Stimulated activated CD4-positive, alpha-beta T cell treated with anti-CD3 and anti-CD28 coated beads, Interleukin-15, amount 100 ng/mL, for 48 hours (primary cell): Measurements from ENCODE around the gene TXNRD2.

Experiments used
- DNase-seq, 2 donors: peaks; one replicate each; pipeline ENCODE4 v3.0.0-alpha.2; 2020; ENCODE audit warnings: low read depth in 2 of 2

Gene TXNRD2

GRCh38 chr22:19941365-19942082, at the start of gene TXNRD2, which contains the start of gene COMT:
TXNRD2 (minus strand) TSS chr22:19941818; CDS start chr22:19941803, 15 bp downstream.
COMT (plus strand) TSS chr22:19941772; CDS start chr22:19962527, 20,755 bp downstream.
- peak; percentile 48 to 55 for DNase-seq

DNA sequence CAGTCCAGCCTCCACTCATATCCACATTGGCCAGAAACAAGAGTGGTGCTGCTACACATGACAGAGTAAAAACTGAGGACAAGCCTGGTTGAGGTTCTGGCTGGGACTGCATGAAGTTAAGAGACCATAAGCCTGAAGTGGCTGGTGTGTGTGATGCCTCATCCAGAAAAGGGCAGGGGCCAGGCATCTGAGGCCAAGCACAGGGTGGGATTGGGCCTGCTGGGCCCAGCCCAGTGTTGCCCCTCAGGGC, 49.7 kb upstream of the TXNRD2 start:
- no peak for DNase-seq

DNA sequence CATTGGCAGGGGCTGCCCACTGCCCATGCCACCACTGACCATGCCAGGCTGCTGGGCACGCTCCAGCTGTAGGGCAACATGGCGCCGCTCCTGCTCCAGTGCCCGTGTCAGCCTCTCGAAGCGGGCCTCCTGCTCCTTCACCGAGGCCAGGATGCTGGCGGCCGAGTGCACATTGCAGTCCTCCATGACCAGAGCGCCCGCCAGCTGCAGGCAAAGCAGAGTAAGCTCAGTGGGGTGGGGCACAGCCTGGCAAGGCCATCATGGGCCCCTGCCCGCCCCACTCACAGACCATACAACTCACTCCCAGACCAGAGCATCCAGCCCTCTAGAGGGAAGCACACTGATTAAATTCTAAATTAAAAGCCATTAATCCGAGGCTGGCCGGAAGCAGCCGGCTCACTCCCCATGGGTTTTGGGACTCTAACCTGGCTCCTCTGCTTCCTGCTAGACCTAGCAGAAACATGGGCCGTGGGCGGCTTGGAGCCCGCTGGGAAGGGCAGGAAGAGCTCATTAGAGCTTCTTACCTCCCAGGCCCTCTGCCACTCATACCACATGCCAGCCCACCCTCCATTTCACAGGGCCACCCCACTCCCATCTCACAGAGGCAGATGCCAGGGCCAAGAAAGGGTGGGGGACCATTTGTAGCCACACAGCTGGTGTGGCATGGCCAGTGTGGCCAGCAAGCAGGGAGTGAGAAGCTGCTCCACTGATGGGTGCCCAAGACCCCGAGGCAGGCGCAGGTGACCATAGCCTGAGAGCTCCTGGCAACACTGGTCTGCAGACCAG, 49.2 kb upstream of the TXNRD2 start:
- DNase-seq = no peak

DNA sequence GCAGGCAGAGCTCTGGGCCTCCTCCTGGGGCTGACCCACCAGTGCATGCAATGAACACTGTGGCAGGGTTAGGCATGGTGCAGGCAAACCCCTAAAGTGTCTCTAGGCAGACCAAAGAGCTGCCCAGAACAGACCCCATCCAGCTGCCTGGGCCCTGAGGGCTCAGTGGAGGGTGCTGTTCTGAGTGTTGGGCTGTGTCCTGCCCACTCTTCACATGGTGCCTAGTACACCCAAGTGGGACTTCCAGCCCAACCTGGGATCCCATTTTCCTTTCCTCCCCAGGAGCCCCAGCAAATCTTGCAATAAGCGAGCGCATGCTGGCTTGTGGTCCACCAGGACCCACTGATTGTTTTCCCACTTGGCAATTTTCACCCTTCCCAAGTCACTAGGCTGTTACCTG, 48.6 kb upstream of the TXNRD2 start:
- DNase-seq = no peak

- no peak for DNase-seq
These were observed 48.1 kb upstream of the TXNRD2 start for GRCh38 chr22:19989725-19990067.

GRCh38 chr22:19988965-19989724, 47.5 kb upstream of the TXNRD2 start:
- no peak for DNase-seq

DNA sequence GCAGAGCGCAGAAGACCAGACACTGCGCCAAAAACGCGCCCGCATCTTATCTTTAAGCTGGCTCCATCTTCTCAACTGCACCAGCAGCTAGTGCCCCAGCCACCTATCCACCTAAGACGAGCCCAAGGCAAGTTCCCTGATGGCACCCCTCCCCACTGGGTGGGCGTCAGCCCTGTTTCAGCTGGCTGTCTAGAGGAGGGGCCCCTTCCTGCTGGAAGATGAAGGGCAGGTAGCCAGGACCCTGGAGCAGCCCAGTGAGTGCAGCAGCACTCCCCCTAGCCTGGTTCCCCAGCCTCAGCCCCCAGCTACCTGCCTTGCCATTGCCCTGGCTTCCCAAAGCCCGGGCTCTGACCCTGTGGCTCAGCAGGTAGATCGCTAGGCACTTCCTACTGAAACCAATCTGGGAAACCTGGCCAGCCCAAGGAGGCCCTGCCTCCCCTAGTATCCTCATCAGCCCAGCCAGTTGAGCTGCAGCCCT, 46.8 kb upstream of the TXNRD2 start:
- no peak for DNase-seq

DNA sequence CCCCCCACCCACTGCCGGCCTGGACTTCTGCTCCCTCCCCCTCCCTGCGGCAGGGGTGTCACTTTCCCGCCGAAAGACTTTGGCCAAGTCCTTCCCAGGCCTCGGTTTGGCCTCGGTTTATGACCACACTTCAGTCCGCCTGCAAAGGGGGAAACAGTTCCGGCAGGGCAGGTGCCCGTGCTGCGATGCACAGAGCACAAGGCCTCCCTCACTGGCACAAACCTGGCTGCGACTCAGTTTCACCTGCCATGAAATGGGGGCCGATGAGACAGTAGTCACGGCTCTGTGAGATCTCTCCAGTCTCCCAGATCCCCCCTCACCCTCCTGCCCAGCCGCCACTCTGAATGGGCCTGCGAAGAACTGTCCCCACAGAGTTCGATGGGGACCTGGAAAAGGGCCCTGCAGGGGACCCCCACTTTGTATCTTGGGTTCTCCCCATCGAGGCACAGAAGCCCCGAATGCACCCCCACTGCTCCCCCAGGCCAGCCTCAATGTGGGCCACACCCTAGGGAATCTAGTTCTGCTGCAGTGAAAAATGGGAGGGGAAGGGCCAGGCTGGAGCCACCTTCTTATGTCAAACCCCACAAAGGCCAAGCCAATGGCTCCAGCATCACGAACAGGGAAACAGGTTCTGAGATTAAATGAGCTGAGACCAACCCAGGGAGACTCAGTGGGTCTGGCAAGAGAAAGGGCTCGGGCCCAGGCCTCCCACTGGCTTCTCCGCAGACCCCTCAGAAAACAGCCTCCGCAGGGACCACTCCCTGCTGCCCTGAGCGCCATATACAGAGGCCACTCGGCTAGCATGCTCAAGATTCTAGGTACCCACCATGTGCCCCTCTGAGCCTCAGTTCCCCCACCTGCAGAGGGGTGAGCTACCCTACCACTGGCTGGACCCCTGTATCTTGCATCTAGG, 46.0 kb upstream of the TXNRD2 start:
- no peak for DNase-seq

DNA sequence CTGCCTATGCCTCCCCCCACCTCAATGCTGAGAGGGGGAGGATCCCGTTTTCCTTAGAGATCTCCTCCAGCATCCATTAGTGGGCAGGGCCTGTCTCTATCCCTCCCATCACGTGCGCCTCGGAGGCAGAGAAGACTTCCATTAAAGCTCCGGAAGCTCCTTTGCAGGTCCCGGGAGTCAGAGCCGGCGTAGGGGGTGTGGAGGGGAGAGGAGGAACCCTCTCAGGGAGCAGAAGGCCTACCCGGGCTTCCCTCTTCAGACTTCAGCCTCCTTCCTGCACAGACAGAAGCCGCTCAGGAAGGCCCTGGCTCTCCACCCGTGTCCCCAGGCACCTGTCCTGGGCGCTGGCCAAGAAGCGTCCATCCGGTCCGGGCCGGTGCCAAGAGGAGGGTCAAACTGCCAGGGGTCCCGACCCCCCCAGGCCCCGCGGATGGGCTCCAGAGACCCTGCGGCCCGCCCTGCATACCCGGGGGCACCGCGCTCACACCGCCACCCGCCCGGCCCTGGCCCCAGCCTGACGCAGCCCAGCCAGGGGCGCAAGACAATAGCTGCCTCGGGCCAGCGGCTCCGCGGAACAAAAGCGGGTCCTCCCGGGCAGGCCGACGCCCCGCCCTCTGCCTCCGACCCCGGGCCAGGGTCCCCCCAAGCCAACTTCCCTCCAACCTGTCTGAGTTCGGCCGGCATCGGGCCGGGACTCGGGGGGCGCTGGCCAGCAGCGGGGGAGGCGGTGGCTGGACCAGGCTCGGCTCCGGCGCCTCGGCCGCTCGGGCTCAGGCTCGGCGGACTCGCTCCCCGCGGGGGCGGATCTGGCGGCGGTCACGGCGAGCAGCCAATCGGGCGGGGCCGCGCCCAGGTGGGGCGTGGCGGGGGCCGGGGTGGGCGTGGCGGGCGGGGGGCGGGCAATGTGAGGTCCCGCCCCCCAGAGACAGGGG, 45.1 kb upstream of the TXNRD2 start:
- peak; percentile 38 to 55 for DNase-seq

GRCh38 chr22:19986011-19986409, 44.4 kb upstream of the TXNRD2 start:
- no peak for DNase-seq

- no peak for DNase-seq
These were observed 43.5 kb upstream of the TXNRD2 start for GRCh38 chr22:19984851-19985811.

DNA sequence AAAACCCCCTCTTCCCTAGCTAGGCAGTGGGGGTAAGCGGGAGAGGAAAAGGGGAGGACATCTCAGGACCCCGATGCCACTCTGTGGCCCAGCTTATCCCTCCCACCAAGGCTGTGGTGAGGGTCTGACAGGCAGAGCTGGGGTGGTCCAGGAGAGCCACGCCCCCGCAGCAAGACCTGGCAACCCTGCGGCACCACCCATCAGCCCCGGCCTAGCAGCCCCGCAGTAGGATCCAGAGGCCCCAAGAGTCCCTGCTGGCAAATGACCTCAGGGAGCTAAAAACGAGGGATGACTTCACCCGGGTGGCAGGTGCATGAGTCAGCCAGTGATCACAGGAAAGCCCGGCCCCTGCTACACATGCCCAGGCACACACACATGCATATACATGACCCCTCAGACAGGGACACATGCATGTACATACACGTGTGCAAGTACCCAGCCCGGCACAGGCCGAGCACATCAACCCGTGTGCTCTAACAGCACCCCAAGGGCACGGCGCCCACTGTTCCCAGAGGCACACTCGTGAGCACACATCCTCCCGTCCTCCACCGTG, 42.7 kb upstream of the TXNRD2 start:
- DNase-seq = no peak

- no peak for DNase-seq
These were observed 42.1 kb upstream of the TXNRD2 start for GRCh38 chr22:19983741-19984140.

DNA sequence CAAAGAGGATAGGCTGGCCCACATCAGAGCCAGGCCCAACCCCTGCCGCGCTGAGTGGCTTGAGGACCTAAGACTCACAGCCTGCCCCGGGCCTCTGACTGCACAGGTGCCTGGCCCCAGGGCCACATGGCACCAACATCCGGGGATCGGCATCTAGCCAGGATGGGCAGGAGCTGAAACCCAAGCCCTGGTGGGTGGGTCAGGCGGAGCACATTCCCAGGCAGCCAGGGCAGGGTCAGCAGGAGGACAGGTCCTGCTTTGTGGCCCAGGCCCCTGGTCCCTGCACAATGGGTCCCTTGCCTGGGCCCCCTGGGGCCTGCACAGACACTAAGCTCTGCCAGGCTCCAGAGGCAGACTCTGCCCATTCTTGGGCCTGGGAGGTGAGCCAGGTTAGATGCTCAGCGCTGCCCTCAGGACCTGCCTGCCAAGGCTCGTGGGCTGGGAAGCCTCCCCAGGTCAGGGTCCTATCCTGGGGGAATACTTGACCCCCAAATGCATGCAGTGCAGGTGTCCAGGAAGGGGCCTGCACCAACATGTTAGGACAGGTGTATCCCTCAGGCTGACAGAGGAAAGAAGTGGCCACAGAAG, 41.5 kb upstream of the TXNRD2 start:
- DNase-seq = no peak

DNA sequence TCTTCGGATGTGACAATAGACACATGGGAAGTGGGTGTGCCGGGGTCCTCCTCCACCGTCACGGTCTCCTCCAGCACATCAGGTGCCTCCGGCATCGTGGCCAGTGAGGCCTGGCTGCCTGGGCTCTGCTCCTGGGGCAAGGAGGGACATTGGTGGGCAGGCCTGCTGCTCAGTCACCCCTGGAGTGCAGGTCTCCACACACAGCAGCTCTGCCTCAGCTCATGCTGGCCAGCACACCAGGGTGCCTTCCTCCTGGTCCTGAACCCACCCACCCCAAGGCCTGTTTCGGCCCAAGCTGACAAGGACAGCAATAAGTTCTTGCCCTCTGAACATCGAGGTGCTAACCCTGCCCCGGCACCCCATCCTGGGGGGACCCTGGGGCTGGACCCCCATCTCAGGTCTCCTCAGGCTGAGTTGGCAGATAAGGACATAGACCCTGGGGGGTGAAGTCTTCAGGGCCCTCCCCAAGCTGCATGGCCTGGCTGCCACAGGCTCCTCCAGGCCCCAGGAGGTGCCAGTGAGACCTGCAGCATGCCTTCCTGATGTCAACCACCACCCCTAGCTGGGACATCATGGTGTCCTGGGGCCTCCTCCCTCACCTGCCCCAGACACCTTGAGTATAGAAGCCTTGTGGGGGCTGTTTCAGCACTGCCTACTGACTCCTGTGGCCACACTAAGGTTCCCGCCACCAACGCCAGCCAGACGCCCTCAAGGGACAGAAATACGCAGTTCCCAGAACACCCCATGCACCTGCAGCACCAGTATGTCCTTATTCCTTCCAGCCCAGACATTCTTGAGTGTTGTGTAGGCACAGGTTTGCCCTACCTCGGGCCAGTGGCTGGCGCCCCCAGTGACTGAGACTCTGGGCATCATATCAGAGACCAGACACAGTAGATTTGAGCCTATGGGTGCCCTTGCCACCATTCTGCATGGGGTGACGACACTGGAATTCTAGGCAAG, 40.6 kb upstream of the TXNRD2 start:
- DNase-seq = no peak

DNA sequence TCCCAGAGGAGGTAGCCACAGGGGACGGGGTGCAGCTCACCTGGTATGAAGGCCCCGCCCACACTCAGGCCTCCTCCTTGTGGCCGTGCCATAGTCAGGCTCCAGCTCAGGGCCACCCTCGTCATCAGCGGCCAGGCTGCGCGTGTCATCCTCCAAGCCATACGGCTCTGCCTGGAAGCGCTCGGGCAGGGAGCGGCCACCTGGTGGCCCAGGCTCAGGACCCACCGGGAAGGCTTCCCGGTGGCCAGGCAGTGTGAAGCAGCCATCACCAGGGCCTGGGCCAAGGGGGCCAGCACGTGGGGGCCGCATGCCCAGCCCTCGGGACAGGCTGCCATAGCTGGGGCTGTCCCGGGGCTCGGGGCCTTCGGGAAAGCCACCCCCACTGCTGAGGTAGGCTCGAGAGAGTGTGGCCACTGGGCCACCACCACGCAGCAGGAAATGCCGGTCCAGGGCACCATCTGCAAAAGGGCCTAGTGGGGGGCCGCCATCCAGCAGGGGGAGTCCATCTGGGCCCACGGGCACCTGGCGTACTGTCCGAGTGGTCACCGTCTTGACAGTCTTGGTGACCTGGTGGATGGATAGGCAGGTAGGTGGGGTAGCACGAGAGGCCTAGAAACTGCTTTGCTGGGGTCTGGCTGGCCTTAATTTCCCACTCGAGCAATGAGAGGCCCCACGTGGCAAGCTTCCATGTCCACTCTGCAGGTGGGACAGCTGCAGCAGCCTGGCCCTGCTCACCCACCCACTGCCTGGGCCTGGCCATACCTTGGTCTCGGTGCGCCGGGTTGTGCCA, 39.7 kb upstream of the TXNRD2 start:
- no peak for DNase-seq

GRCh38 chr22:19980766-19981165, 39.1 kb upstream of the TXNRD2 start:
- DNase-seq = no peak
